Mucosa of stomach (tissue), 1 donor: ENCODE measurements around the gene LBX2.

Source experiments
- H3K27me3 ChIP-seq: one replicate; pipeline ENCODE4 v1.7.0; 2013; ENCODE audit warnings: mild to moderate bottlenecking, low read length; ENCODE audit not compliant: control insufficient read depth, insufficient read depth
- H3K36me3 ChIP-seq: one replicate; pipeline ENCODE4 v1.7.0; 2013; ENCODE audit warnings: low read length; ENCODE audit not compliant: control insufficient read depth, insufficient read depth
- H3K4me1 ChIP-seq: one replicate; pipeline ENCODE4 v1.7.0; 2013; ENCODE audit warnings: mild to moderate bottlenecking, low read length; ENCODE audit not compliant: control insufficient read depth, insufficient read depth
- H3K4me3 ChIP-seq: one replicate; pipeline ENCODE4 v1.7.0; 2013; ENCODE audit warnings: low read length
- H3K9ac ChIP-seq: one replicate; pipeline ENCODE4 v1.7.0; 2013; ENCODE audit warnings: mild to moderate bottlenecking, low read length, moderate library complexity
- H3K9me3 ChIP-seq: one replicate; pipeline ENCODE4 v1.7.0; 2013; ENCODE audit warnings: mild to moderate bottlenecking, low read length, moderate library complexity; ENCODE audit not compliant: control insufficient read depth
- donor health status: Pancreatic carcinoma.

LBX2 gene

GRCh38 chr2:74448771-74449170 lies 50.6 kb downstream of the LBX2 start:
- Histone ChIP-seq H3K27me3 (no peaks in the 10 kb centered on the region), H3K4me1 (no peaks in the 10 kb centered on the region), H3K9ac (no peak overlapping the region), H3K9me3 (no peaks in the 10 kb centered on the region), H3K4me3 (no peak overlapping the region), H3K36me3 (no peaks in the 10 kb centered on the region)
